Measurements from ENCODE around the gene PKN1.
A peak's percentile ranks its signal among the peaks of the same experiment; 100 is the strongest.

Gene PKN1

DNA sequence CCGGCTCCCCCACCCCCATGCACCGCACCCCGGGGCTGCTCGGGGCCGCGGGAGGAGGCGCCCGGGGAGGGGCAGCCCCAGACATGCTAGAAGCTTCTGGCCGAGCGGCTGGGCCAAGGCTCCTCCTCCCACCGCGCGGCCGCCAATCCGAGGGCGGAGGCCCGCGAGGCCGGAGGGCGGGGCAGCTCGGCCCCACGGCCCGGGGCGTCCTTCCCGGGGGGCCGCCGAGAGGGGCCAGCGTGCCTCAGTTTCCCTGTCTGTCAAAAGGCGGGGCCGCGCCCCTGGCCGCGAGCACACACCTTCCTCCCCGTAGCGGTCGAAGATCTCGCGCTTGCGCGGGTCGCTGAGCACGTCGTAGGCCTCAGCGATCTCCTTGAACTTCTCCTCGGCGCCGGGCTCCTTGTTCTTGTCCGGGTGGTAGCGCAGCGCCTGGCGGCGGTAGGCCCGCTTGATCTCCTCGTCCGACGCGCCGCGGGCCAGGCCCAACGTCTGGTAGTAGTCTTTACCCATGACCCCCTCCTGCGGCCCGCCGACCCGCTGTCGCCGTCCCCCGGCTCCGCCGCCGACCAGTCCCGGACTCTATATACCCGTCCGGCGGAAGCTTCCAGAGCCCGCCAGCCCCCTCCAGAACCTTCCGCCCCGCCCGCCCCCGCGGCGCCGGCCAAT lies 84.9 kb downstream of the PKN1 start, which contains the start of gene DNAJB1:
Gene DNAJB1, minus strand, starts transcription at position 558 of the 666 bp plus-strand sequence. Its CDS starts 48 bp downstream, at position 510.
- DNase-seq = peak; percentile 75
- peak within 1 kb of the TSS; percentile 90 for H3K4me3 ChIP-seq (ENCODE audit: low read depth, low read length)
- no peaks in the 10 kb centered on the region for H3K9me3 ChIP-seq
- H3K27me3 ChIP-seq = no peaks in the 10 kb centered on the region
- TF ChIP-seq, protein P1, sequence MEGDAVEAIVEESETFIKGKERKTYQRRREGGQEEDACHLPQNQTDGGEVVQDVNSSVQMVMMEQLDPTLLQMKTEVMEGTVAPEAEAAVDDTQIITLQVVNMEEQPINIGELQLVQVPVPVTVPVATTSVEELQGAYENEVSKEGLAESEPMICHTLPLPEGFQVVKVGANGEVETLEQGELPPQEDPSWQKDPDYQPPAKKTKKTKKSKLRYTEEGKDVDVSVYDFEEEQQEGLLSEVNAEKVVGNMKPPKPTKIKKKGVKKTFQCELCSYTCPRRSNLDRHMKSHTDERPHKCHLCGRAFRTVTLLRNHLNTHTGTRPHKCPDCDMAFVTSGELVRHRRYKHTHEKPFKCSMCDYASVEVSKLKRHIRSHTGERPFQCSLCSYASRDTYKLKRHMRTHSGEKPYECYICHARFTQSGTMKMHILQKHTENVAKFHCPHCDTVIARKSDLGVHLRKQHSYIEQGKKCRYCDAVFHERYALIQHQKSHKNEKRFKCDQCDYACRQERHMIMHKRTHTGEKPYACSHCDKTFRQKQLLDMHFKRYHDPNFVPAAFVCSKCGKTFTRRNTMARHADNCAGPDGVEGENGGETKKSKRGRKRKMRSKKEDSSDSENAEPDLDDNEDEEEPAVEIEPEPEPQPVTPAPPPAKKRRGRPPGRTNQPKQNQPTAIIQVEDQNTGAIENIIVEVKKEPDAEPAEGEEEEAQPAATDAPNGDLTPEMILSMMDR (IDR thresholded peaks at IDR 0.05; ENCODE audit: low read depth, low read length) = no peak
- H3K4me1 ChIP-seq = no peaks in the 10 kb centered on the region
- peaks cover 23% of the 10 kb centered on the region for H3K36me3 ChIP-seq

DNA sequence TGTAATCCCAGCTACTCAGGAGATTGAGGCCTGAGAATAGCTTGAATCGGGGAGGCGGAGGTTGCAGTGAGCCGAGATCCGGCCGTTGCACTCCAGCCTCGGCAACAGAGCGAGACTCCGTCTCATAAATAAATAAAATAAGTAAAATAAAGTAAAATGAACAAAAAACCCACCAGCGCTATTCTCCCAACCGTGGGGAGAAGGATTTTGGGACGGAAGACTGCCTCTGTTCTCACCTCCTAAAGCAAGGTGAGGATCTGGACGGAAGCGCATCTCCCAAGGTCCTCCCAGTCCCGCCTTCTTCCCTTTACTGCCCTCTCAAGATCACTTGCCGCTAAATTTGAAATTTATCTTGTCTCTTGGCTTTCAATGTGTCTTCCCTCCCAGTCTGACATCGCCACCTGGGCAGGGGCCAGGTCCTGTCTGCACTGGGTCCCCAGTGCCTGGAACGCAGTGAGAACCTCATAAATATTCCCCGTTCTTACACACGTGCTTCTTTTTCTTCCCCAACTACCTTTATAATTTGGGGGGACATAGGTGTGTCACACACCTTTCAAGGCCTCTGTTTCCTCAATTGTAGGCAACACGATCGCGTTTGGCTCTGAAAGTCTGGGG lies 86.2 kb downstream of the PKN1 start:
- no peaks in the 10 kb centered on the region for H3K9me3 ChIP-seq
- DNase-seq = no peak
- H3K4me1 ChIP-seq = no peaks in the 10 kb centered on the region
- H3K27me3 ChIP-seq = no peaks in the 10 kb centered on the region
- peaks cover 21% of the 10 kb centered on the region for H3K36me3 ChIP-seq
- TF ChIP-seq, protein P1 (IDR thresholded peaks at IDR 0.05; ENCODE audit: low read depth, low read length) = no peak
- no peak overlapping the region for H3K4me3 ChIP-seq (ENCODE audit: low read depth, low read length)

DNA sequence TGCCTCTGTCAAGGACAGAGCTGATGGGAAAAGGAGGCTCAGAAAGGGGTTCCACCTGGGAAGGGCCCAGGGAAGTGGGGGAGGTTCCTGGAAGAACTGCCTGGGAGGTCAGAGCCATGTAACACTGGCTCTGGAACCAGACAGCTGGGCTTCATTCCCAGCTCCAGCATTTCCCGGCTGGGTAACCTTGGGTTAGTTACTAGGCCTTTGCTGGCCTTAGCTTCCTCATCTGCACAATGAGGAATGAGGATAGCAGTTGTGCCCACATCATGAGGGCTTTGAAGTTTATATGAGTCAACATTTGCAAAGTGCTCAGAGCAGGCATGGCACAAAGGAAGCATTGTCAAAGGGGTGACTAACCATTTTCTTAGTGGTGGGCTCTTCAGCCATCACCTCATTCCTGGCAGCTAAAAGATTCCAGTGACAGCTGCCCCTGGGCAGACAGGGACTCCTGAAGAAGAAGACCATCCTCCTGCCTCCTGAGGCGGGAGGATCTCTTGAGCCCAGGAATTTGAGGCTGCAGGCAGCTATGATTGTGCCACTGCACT lies 86.8 kb downstream of the PKN1 start:
- DNase-seq = no peak
- no peak overlapping the region for H3K4me3 ChIP-seq (ENCODE audit: low read depth, low read length)
- no peaks in the 10 kb centered on the region for H3K27me3 ChIP-seq
- TF ChIP-seq, protein P1 (IDR thresholded peaks at IDR 0.05; ENCODE audit: low read depth, low read length) = no peak
- no peaks in the 10 kb centered on the region for H3K9me3 ChIP-seq
- H3K4me1 ChIP-seq = no peaks in the 10 kb centered on the region
- peaks cover 16% of the 10 kb centered on the region for H3K36me3 ChIP-seq

DNA sequence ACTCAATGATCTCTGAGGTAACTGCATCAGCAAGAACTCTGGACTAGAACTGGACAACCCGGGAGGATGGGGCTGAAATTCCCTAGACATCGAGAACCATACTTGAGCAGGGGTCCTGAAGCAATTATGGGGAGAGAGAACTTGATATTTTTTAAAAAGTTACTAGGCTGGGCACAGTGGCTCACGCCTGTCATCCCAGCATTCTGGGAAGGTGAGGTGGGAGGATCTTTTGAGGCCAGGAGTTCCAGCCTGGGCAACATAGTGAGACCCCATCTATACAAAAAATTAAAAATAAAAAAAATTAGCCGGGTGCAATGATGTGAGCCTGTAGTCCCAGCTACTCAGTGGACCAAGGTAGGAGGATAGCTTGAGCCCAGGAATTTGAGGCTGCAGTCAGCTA lies 87.4 kb downstream of the PKN1 start:
- Histone ChIP-seq H3K4me3 (ENCODE audit: low read depth, low read length) (no peak overlapping the region), H3K27me3 (no peaks in the 10 kb centered on the region), H3K9me3 (no peaks in the 10 kb centered on the region), H3K36me3 (peaks cover 10% of the 10 kb centered on the region), H3K4me1 (no peaks in the 10 kb centered on the region)
- DNase-seq = no peak
- TF ChIP-seq, protein P1 (IDR thresholded peaks at IDR 0.05; ENCODE audit: low read depth, low read length) = no peak
